Fibroblast of the aortic adventitia (primary cell): Measurements from ENCODE around the gene LYPD3. TPM values are rescaled to one million over a fixed set of nuclear protein-coding genes. Genes with fewer than 3 reads are reported as not detected.

ENCODE experiments used
- DNase-seq: peaks from one replicate; pipeline ENCODE4 v3.0.0-alpha.2; 2010; ENCODE audit warnings: low read depth
- H3K4me3 ChIP-seq: 2 replicates; pipeline ENCODE4 v1.5.1; 2011; ENCODE audit warnings: low read depth, mild to moderate bottlenecking, control low read depth, low read length, moderate library complexity
- total RNA-seq: library from RNA; depleted of rRNA; stranded (reverse); fragments of >200 nt; gene quantifications from 2 replicates; pipeline ENCODE4 v1.2.3, GENCODE V29; 2012; ENCODE audit warnings: low replicate concordance
- TF ChIP-seq, protein P1 (sequence below): IDR thresholded peaks from 2 replicates; pipeline ENCODE4 v1.5.1; 2011; ENCODE audit warnings: mild to moderate bottlenecking, low read length, control low read depth, inconsistent platforms; ENCODE audit not compliant: insufficient read depth

Gene LYPD3
- total RNA-seq, 1 donor: 0.36 TPM

DNA sequence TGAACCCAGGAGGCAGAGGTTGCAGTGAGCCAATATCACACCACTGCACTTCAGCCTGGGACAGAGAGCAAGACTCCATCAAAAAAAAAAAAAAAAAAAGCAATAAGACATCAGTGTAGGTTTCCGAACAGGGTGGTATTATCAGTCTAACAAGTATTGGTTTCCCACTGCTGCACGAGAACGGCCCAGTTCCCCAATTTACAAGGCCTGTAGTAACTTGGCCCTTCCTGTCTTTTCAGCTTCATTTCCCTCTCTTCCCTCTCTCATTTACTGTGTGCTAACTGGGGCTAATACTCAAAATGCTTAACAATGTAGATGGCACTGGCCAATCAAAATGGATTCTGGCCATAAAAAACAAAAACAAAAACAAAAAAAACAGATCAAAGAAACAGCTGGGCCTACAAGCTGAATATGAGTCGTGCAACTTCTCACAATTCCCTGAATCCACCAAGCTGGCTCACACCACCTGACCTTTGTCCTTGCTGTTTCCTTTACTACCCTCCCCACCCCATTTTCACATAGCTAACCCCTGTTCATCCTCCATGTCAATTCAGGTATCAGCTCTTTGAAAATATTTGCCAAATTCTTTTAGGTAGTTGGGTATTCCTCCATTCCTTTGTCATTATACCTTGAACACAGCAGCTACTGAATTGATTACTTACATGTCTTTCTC, 48.3 kb downstream of the LYPD3 start:
- DNase-seq: no peak
- H3K4me3 ChIP-seq: no peak overlapping the region
- TF ChIP-seq, protein P1, sequence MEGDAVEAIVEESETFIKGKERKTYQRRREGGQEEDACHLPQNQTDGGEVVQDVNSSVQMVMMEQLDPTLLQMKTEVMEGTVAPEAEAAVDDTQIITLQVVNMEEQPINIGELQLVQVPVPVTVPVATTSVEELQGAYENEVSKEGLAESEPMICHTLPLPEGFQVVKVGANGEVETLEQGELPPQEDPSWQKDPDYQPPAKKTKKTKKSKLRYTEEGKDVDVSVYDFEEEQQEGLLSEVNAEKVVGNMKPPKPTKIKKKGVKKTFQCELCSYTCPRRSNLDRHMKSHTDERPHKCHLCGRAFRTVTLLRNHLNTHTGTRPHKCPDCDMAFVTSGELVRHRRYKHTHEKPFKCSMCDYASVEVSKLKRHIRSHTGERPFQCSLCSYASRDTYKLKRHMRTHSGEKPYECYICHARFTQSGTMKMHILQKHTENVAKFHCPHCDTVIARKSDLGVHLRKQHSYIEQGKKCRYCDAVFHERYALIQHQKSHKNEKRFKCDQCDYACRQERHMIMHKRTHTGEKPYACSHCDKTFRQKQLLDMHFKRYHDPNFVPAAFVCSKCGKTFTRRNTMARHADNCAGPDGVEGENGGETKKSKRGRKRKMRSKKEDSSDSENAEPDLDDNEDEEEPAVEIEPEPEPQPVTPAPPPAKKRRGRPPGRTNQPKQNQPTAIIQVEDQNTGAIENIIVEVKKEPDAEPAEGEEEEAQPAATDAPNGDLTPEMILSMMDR: no peak

DNA sequence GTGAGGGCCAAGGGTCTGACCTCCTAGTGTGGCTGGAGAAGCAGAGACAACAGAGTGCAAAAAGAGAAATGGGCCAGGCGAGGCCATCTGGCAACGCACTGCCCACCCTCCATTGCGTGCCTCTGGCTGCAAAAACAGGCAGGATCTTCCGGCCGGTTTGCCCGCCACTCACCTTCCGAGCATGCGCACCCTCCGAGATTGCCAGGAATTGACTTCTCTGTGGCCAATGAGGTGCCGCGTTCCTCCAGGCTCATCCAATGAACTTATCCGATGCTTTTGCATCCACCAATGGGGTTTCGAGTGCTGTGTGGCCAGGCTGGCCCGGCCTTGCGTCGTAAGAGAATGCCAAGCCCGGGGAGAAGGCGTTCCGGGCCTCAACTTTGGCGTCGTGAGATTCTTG, 50.9 kb downstream of the LYPD3 start, which contains the start of gene TEX101:
TSS of gene TEX101 (plus strand) at position 337 of the 400 bp plus-strand sequence. CDS start 1,030 bp downstream, outside the sequence.
- H3K4me3 ChIP-seq: no peak within 1 kb of the TSS
- DNase-seq: no peak
- TF ChIP-seq, protein P1: no peak

DNA sequence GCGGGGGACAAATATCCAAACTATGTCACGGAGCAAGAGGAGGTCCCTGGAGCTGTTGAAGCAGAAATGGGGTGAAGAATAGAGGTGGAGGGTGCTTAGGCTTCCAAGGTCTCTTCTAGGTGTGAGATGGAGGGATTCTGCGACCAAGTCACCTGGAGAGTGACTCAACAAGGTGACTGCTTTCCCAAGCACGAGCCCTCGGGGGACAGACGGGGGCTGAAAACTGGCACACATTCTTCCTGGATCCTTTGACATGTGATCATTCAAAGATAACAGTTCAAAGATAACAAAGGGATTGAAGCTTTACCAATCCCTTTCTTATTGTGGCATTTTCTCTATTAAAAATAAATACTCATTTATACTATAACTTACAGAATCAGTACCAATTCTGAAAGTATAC, 53.0 kb downstream of the LYPD3 start:
- no peak for DNase-seq
- TF ChIP-seq, protein P1: no peak
- no peak overlapping the region for H3K4me3 ChIP-seq

Other genes with a start within 250 kb of the LYPD3 start
- 0.27 TPM in 1 of 2 replicates, not detected in the other for gene PSG9, start 196.1 kb downstream of the LYPD3 start, total RNA-seq
- 0.27 and 0.33 TPM in 2 replicates for gene CD177, start 111.9 kb downstream of the LYPD3 start, total RNA-seq
- gene TEX101, start 50.7 kb downstream of the LYPD3 start, total RNA-seq: not detected in 2 replicates
- 8.0 and 11.4 TPM in 2 replicates for gene PHLDB3, start 39.1 kb upstream of the LYPD3 start, total RNA-seq
- gene ETHE1, start 61.6 kb upstream of the LYPD3 start, total RNA-seq: 11.3 and 78.2 TPM in 2 replicates
- gene ZNF575, start 67.6 kb upstream of the LYPD3 start, total RNA-seq: 0.63 TPM in 1 of 2 replicates, not detected in the other
- 23.5 and 32.9 TPM in 2 replicates for gene XRCC1, start 109.9 kb upstream of the LYPD3 start, total RNA-seq
- gene PINLYP, start 110.2 kb upstream of the LYPD3 start, total RNA-seq: 6.4 and 7.4 TPM in 2 replicates
- gene IRGQ, start 130.5 kb upstream of the LYPD3 start, total RNA-seq: 17.5 and 32.3 TPM in 2 replicates
- 10.0 and 10.3 TPM in 2 replicates for gene ZNF576, start 131.0 kb upstream of the LYPD3 start, total RNA-seq
- gene SRRM5, start 146.5 kb upstream of the LYPD3 start, total RNA-seq: 0.09 TPM in 1 of 2 replicates, not detected in the other
- 14.0 and 34.8 TPM in 2 replicates for gene ZNF428, start 154.0 kb upstream of the LYPD3 start, total RNA-seq
- 0.27 and 1.1 TPM in 2 replicates for gene CADM4, start 174.2 kb upstream of the LYPD3 start, total RNA-seq
- gene PLAUR, start 204.6 kb upstream of the LYPD3 start, total RNA-seq: 46.3 and 73.6 TPM in 2 replicates